Measurements from ENCODE around the gene RBM10.

RBM10 gene

DNA sequence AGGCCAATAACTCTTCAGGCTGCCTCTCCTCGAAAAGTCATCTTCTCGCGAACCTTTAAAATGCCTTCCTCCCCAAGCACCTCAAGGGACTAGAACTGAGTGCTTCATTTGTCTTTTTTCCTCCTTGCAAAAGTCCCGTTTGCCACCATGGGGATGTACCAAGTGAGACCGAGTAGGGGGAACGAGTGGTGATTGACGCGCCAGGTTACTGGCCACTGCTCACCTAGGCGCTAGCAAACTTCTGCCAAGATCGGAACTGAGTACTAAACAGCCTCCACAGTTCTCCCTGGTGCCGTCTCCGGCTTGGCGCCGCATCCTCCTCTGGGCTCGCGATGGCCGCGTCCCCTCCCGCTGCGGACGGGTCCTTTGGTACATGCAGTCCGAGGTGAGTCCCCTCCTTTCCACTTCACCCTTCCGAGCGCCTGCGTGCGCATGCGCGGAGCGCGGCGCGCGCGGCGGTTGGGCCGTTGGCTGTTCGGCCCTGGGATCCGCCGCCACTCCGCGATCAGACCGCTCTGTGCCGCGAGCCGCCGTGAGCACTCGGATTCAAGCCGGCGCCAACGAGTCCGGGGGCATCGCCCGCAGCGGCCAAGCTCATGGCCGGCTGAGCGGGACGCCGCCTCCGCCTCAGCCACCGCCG is 73.4 kb downstream of the RBM10 start, which contains the start of gene CDK16:
TSS of gene CDK16 (plus strand) at position 402 of the 640 bp plus-strand sequence. CDS start 4,877 bp downstream, outside the sequence.
- Histone ChIP-seq H3K27me3 (ENCODE audit: insufficient read depth, insufficient read length) (no peaks in the 10 kb centered on the region), H3K4me3 (ENCODE audit: insufficient read length, low read depth) (peak within 1 kb of the TSS; percentile 89), H3K36me3 (ENCODE audit: insufficient read depth, insufficient read length, low read length) (peaks cover 69% of the 10 kb centered on the region), H3K9me3 (ENCODE audit: insufficient read depth, low read length) (no peaks in the 10 kb centered on the region), H3K4me1 (ENCODE audit: insufficient read depth, insufficient read length) (peaks cover 23% of the 10 kb centered on the region), H3K9ac (ENCODE audit: insufficient read length, low read depth) (peak within 1 kb of the TSS; percentile 95)
- DNase-seq (ENCODE audit: low read depth, low spot score), result peak; percentile 40
- no peak for TF ChIP-seq ZNF274 (IDR thresholded peaks at IDR 0.05; ENCODE audit: low read depth, low read length)
- TF ChIP-seq YY1 (IDR thresholded peaks at IDR 0.05; ENCODE audit: insufficient read depth, insufficient read length), result no peak
- TF ChIP-seq SUZ12 (IDR thresholded peaks at IDR 0.05; ENCODE audit: extremely low read depth, insufficient read depth, insufficient read length), result no peak

DNA sequence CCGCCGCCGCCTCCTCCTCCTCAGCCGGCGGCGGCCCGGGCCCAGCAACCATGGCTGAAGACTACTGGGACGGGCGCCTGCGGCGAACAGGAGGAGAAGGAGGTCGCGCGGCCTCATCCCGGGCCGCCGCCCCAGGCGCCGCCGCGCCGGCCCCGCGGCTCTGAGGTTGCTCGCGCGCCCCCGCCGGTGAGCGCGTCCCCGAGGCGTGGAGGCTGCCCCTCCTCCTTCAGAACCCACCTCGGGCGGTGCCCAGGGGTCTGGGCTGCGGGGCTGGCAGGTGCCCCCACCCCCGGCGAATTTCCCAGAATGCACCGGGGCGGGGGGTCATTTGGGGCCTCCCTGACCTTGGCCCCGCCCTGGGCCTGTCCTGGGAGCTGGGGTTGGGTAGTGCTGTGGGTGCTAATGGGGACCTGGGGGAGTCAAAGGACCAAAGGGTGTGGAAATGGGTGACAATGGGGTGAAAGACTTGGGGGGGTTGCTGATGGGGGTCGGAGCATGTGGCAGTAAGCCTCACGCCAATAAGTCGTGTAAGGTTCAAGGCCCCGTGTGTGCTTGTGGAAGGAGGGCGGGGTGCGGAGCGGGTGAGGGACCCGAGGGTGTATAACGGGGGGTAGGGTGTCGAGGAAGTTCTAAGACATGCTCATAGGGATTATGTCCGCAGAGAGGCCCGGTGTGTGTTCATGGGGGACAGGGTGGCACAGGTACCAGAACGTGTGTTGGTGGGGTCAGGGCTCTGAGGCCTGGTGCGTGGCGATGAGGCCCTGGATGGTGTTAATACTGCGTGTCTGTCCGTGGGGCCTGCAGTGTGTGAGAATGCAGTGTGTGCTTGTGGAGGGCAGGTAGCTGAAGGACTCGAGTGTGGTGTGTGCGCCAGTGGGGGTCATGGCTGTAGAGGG is 74.1 kb downstream of the RBM10 start:
- H3K36me3 ChIP-seq (ENCODE audit: insufficient read depth, insufficient read length, low read length), result peaks cover 69% of the 10 kb centered on the region
- TF ChIP-seq YY1 (IDR thresholded peaks at IDR 0.05; ENCODE audit: insufficient read depth, insufficient read length) (no peak), ZNF274 (IDR thresholded peaks at IDR 0.05; ENCODE audit: low read depth, low read length) (no peak), SUZ12 (IDR thresholded peaks at IDR 0.05; ENCODE audit: extremely low read depth, insufficient read depth, insufficient read length) (no peak)
- H3K9me3 ChIP-seq (ENCODE audit: insufficient read depth, low read length), result no peaks in the 10 kb centered on the region
- H3K4me3 ChIP-seq (ENCODE audit: insufficient read length, low read depth), result peak overlapping the region; percentile 89
- DNase-seq (ENCODE audit: low read depth, low spot score), result no peak
- peaks cover 23% of the 10 kb centered on the region for H3K4me1 ChIP-seq (ENCODE audit: insufficient read depth, insufficient read length)
- H3K9ac ChIP-seq (ENCODE audit: insufficient read length, low read depth), result peak overlapping the region; percentile 95
- no peaks in the 10 kb centered on the region for H3K27me3 ChIP-seq (ENCODE audit: insufficient read depth, insufficient read length)

DNA sequence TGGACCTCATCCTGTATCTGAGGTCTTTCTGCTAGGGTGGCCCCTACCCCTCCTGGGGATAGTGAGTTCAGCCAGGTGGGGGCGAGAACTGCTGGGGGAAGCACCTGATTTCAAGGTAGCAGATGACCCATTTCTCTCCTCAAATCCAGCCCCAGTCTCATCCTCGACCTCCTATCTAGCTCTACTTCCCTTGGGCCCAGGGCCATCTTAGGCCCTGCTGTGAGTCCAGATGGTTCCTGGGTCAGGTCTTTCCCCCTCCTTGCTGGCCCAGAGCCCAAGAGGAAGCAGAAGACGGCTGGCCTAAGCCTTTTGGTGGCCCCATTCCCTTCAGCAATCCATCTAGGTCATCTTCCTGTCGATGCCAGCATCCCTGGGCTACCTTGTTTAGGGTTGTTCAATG is 76.7 kb downstream of the RBM10 start:
- H3K36me3 ChIP-seq (ENCODE audit: insufficient read depth, insufficient read length, low read length), result peaks cover 69% of the 10 kb centered on the region
- no peaks in the 10 kb centered on the region for H3K27me3 ChIP-seq (ENCODE audit: insufficient read depth, insufficient read length)
- DNase-seq (ENCODE audit: low read depth, low spot score), result no peak
- peaks cover 4% of the 10 kb centered on the region for H3K4me1 ChIP-seq (ENCODE audit: insufficient read depth, insufficient read length)
- TF ChIP-seq SUZ12 (IDR thresholded peaks at IDR 0.05; ENCODE audit: extremely low read depth, insufficient read depth, insufficient read length) (no peak), ZNF274 (IDR thresholded peaks at IDR 0.05; ENCODE audit: low read depth, low read length) (no peak), YY1 (IDR thresholded peaks at IDR 0.05; ENCODE audit: insufficient read depth, insufficient read length) (no peak)
- no peak overlapping the region for H3K9ac ChIP-seq (ENCODE audit: insufficient read length, low read depth)
- H3K4me3 ChIP-seq (ENCODE audit: insufficient read length, low read depth), result no peak overlapping the region
- H3K9me3 ChIP-seq (ENCODE audit: insufficient read depth, low read length), result no peaks in the 10 kb centered on the region

DNA sequence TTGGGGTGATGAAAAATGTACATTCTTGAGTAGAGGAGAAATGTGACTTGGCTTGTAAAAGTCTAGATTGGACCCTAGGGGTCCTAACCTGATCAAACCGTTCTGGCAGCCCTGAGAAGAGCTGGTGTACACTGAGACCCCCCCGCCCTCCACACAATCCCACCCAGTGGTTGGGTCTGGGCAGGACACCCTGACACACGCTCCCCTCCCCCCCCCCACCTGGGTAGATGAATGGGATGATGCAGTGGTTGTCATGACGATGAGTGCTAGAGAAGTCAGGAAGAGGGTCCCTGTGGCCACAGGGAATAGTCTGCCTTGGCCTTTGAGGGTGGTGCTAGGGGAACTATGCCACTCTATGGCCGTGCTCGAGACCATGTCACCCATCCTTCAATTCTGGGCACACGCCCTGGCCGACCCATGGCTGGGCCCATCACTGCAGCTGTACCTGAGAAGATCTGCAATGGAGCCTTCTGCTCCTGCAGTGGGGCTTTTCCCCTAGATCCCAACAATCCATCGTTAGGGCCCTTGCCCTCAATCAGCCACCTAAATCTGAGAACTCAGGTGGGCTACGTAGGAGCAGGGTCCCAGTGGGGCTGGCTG is 77.8 kb downstream of the RBM10 start:
- Histone ChIP-seq H3K9ac (ENCODE audit: insufficient read length, low read depth) (no peak overlapping the region), H3K4me1 (ENCODE audit: insufficient read depth, insufficient read length) (peaks cover 4% of the 10 kb centered on the region), H3K4me3 (ENCODE audit: insufficient read length, low read depth) (no peak overlapping the region), H3K27me3 (ENCODE audit: insufficient read depth, insufficient read length) (no peaks in the 10 kb centered on the region), H3K9me3 (ENCODE audit: insufficient read depth, low read length) (no peaks in the 10 kb centered on the region), H3K36me3 (ENCODE audit: insufficient read depth, insufficient read length, low read length) (peaks cover 79% of the 10 kb centered on the region)
- DNase-seq (ENCODE audit: low read depth, low spot score), result no peak
- TF ChIP-seq SUZ12 (IDR thresholded peaks at IDR 0.05; ENCODE audit: extremely low read depth, insufficient read depth, insufficient read length) (no peak), YY1 (IDR thresholded peaks at IDR 0.05; ENCODE audit: insufficient read depth, insufficient read length) (no peak), ZNF274 (IDR thresholded peaks at IDR 0.05; ENCODE audit: low read depth, low read length) (no peak)

DNA sequence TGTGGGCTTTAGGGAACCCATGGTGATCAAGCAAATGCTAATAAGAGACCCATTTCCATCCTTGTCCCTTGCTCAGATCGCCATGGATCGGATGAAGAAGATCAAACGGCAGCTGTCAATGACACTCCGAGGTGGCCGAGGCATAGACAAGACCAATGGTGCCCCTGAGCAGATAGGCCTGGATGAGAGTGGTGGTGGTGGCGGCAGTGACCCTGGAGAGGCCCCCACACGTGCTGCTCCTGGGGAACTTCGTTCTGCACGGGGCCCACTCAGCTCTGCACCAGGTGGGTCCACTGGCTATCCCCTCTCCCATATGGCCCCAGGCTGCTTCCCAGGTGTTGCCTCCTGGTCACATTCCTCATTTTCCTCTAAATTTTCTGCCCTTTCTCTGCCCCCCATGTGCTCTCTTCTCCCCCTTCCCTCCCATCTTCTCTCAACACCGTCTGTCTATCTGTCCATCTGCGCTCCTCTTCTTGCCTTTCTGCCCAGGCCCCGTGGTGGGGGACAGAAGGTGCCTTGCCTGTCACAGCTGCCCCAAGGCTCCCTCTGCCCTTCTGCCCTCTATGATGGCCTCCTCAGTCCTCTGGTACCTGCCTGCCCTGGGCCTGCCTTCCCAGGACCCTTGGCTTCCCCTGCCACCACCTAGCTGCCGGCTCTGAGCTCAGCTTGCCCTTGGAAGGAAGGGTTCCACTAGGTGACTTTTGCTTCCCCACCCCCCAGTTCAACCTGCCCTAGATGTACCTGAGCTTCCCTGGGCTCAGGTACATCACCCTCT is 78.6 kb downstream of the RBM10 start:
- Histone ChIP-seq H3K36me3 (ENCODE audit: insufficient read depth, insufficient read length, low read length) (peaks cover 87% of the 10 kb centered on the region), H3K9me3 (ENCODE audit: insufficient read depth, low read length) (no peaks in the 10 kb centered on the region), H3K27me3 (ENCODE audit: insufficient read depth, insufficient read length) (no peaks in the 10 kb centered on the region), H3K4me1 (ENCODE audit: insufficient read depth, insufficient read length) (peaks cover 4% of the 10 kb centered on the region), H3K9ac (ENCODE audit: insufficient read length, low read depth) (no peak overlapping the region), H3K4me3 (ENCODE audit: insufficient read length, low read depth) (no peak overlapping the region)
- TF ChIP-seq YY1 (IDR thresholded peaks at IDR 0.05; ENCODE audit: insufficient read depth, insufficient read length), result no peak
- TF ChIP-seq ZNF274 (IDR thresholded peaks at IDR 0.05; ENCODE audit: low read depth, low read length), result no peak
- TF ChIP-seq SUZ12 (IDR thresholded peaks at IDR 0.05; ENCODE audit: extremely low read depth, insufficient read depth, insufficient read length), result no peak
- no peak for DNase-seq (ENCODE audit: low read depth, low spot score)

DNA sequence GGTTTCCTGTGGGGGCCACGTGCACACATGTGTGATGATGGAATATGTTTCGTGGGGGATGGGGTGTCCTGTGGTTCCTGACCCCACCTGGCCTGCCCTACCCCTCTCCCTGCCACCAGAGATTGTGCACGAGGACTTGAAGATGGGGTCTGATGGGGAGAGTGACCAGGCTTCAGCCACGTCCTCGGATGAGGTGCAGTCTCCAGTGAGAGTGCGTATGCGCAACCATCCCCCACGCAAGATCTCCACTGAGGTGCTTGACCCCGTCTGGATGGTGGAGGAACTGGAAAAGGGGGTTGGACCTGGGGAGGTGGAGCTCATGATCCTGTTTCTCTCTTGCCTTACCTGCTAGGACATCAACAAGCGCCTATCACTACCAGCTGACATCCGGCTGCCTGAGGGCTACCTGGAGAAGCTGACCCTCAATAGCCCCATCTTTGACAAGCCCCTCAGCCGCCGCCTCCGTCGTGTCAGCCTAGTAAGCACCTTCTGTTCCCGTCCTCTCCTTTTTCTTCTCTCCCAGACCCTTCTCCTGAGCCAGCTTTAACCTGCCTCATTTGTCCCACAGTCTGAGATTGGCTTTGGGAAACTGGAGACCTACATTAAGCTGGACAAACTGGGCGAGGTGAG is 79.4 kb downstream of the RBM10 start:
- Histone ChIP-seq H3K27me3 (ENCODE audit: insufficient read depth, insufficient read length) (no peaks in the 10 kb centered on the region), H3K4me3 (ENCODE audit: insufficient read length, low read depth) (no peak overlapping the region), H3K9me3 (ENCODE audit: insufficient read depth, low read length) (no peaks in the 10 kb centered on the region), H3K4me1 (ENCODE audit: insufficient read depth, insufficient read length) (peaks cover 4% of the 10 kb centered on the region), H3K36me3 (ENCODE audit: insufficient read depth, insufficient read length, low read length) (peaks cover 95% of the 10 kb centered on the region), H3K9ac (ENCODE audit: insufficient read length, low read depth) (no peak overlapping the region)
- TF ChIP-seq YY1 (IDR thresholded peaks at IDR 0.05; ENCODE audit: insufficient read depth, insufficient read length), result no peak
- TF ChIP-seq SUZ12 (IDR thresholded peaks at IDR 0.05; ENCODE audit: extremely low read depth, insufficient read depth, insufficient read length), result no peak
- TF ChIP-seq ZNF274 (IDR thresholded peaks at IDR 0.05; ENCODE audit: low read depth, low read length), result no peak
- DNase-seq (ENCODE audit: low read depth, low spot score), result no peak
